K562 (cell line): ENCODE measurements around the gene BDH1. TPM values are rescaled to one million over a fixed set of nuclear protein-coding genes. Genes with fewer than 3 reads are reported as not detected.

Experiments used
- ATAC-seq: fragments of 200-7000 bp; cut with Tn5 transposase; 3 replicates; pipeline ENCODE4 v1.9.1; 2020; ENCODE audit warnings: moderate library complexity
- BruUV-seq: library from RNA; stranded (reverse); fragments of 400-500 nt; replicated peaks from 2 replicates; lab custom pipeline; 2021; lab: Mats Ljungman, UMichigan
- CTCF ChIA-PET: fragments of 300-600 bp; formaldehyde crosslinking; extraction: SDS; loops from one replicate; lab custom pipeline; 2021; ENCODE audit warnings: low intra/inter-chr PET ratio; lab: Yijun Ruan, JAX
- POLR2A ChIA-PET: fragments of 300-600, 350-650 bp; sonication (Branson Sonifier 250); formaldehyde crosslinking; extraction: SDS; loops from one replicate; lab custom pipeline; 2021; ENCODE audit warnings: antibody characterized with exemption, inconsistent platforms; lab: Yijun Ruan, JAX
- DNase-seq, 4 experiments: peaks; one replicate each; pipeline versions ENCODE4 v3.0.0 to v3.0.0-alpha.2; 2011 to 2018; ENCODE audit warnings: low spot score in 3 of 4, mixed read lengths in 3 of 4; ENCODE audit errors: extremely low read depth in 1 of 4
- FAIRE-seq: peaks from 2 replicates; lab custom pipeline; 2011; peaks lifted over from hg19 to GRCh38; lab: Jason Lieb, UNC
- H2AFZ ChIP-seq: 2 replicates; pipeline ENCODE4 v1.6.0; 2011; ENCODE audit warnings: low read depth, low read length, control low read depth, inconsistent platforms
- H3K27ac ChIP-seq: fragments of 200-600 bp; 3 replicates; pipeline ENCODE4 v1.8.0; 2011; ENCODE audit warnings: low read depth, mild to moderate bottlenecking, control low read depth, inconsistent platforms, low read length, moderate library complexity, mixed read lengths; ENCODE audit errors: extremely low read depth
- H3K27me3 ChIP-seq, 2 experiments: fragments of 300-600 bp in 1 of 2; 2 replicates in 1 of 2; 3 replicates in 1 of 2; pipeline versions ENCODE4 v1.6.0 to v1.8.0; 2011; ENCODE audit warnings: inconsistent platforms in 2 of 2, low read length in 2 of 2, mild to moderate bottlenecking in 1 of 2, mixed read lengths in 1 of 2, moderate library complexity in 1 of 2; ENCODE audit not compliant: control insufficient read depth in 2 of 2, insufficient read depth in 2 of 2
- H3K36me3 ChIP-seq: fragments of 300-600 bp; 3 replicates; pipeline ENCODE4 v1.8.0; 2011; ENCODE audit warnings: mild to moderate bottlenecking, low read length, inconsistent platforms; ENCODE audit not compliant: control insufficient read depth, insufficient read depth
- H3K4me1 ChIP-seq, 2 experiments: fragments of 200-600 bp in 1 of 2; replicated peaks in 1 of 2; 2 replicates in 1 of 2; 3 replicates in 1 of 2; pipeline versions ENCODE4 v1.5.1 to v1.8.0; 2011; ENCODE audit warnings: inconsistent platforms in 2 of 2, low read length in 2 of 2, mild to moderate bottlenecking in 1 of 2, mixed read lengths in 1 of 2, moderate library complexity in 1 of 2; ENCODE audit not compliant: control insufficient read depth in 2 of 2, insufficient read depth in 2 of 2
- H3K4me2 ChIP-seq: 2 replicates; pipeline ENCODE4 v1.6.1; 2011; ENCODE audit warnings: low read length, control low read depth, inconsistent platforms, mixed read lengths; ENCODE audit not compliant: insufficient read depth
- H3K4me3 ChIP-seq: fragments of 200-600 bp; sonication (generic), shearing (Covaris generic); 2 replicates; pipeline ENCODE4 v1.5.1; 2016; ENCODE audit warnings: control low read depth, inconsistent platforms
- H3K79me2 ChIP-seq: fragments of 200-600 bp; 3 replicates; pipeline ENCODE4 v1.8.0; 2011; ENCODE audit warnings: low read length, inconsistent platforms; ENCODE audit not compliant: control insufficient read depth, insufficient read depth
- H3K9ac ChIP-seq, 2 experiments: 2 replicates each; pipeline versions ENCODE4 v1.6.0 to v1.6.1; 2011; ENCODE audit warnings: low read depth in 2 of 2, low read length in 2 of 2, control low read depth in 1 of 2, inconsistent platforms in 1 of 2, mild to moderate bottlenecking in 1 of 2, mixed read lengths in 1 of 2; ENCODE audit not compliant: insufficient read depth in 1 of 2
- H3K9me1 ChIP-seq: one replicate; pipeline ENCODE4 v1.6.0; 2011; ENCODE audit warnings: inconsistent platforms, mild to moderate bottlenecking, low read length, moderate library complexity; ENCODE audit not compliant: control insufficient read depth, insufficient read depth
- H3K9me3 ChIP-seq: replicated peaks from 2 replicates; pipeline ENCODE4 v1.5.1; 2011; ENCODE audit warnings: low read depth, low read length, inconsistent platforms; ENCODE audit not compliant: control insufficient read depth, insufficient read depth
- H4K20me1 ChIP-seq: replicated peaks from 2 replicates; pipeline ENCODE4 v1.6.1; 2011; ENCODE audit warnings: low read length, inconsistent platforms, mixed read lengths; ENCODE audit not compliant: control insufficient read depth, insufficient read depth
- CBFA2T2 ChIP-seq: fragments of 450-650 bp; conservative IDR thresholded peaks from 2 replicates; pipeline ENCODE4 v1.6.1; 2017; ENCODE audit warnings: mild to moderate bottlenecking
- CBX1 ChIP-seq: sonication (generic); IDR thresholded peaks from 2 replicates; pipeline ENCODE4 v1.6.1; 2016; ENCODE audit warnings: antibody characterized with exemption, low read depth, mild to moderate bottlenecking
- CBX3 ChIP-seq, 2 experiments: IDR thresholded peaks; 1 replicate in 1 of 2; 2 replicates in 1 of 2; pipeline ENCODE4 v1.6.1; 2012; ENCODE audit warnings: inconsistent platforms in 2 of 2, low read length in 2 of 2, borderline replicate concordance in 1 of 2, control low read depth in 1 of 2
- FIP1L1 ChIP-seq: fragments of 200-400 bp; formaldehyde crosslinking; IDR thresholded peaks from 2 replicates; pipeline ENCODE4 v1.6.1; 2018; ENCODE audit warnings: mild to moderate bottlenecking, low read depth, low read length; ENCODE audit not compliant: poor library complexity, severe bottlenecking
- MYC ChIP-seq, 2 experiments: fragments of 250-450 bp in 1 of 2; sonication (Bioruptor Pico) in 1 of 2; IDR thresholded peaks; 2 replicates each; pipeline versions ENCODE4 v1.5.1 to v1.6.1; 2012 to 2021; ENCODE audit warnings: low read depth in 2 of 2, borderline replicate concordance in 1 of 2, improper control_type of control experiment in 1 of 2, low read length in 1 of 2, mild to moderate bottlenecking in 1 of 2, moderate library complexity in 1 of 2
- NCOA2 ChIP-seq, 2 experiments: fragments of 450-650 bp; IDR thresholded peaks; 2 replicates each; pipeline ENCODE4 v1.6.1; 2018; ENCODE audit warnings: mild to moderate bottlenecking in 2 of 2, moderate library complexity in 1 of 2; ENCODE audit not compliant: partially characterized antibody in 2 of 2
- NFYB ChIP-seq: IDR thresholded peaks from 2 replicates; pipeline ENCODE4 v1.6.1; 2011; ENCODE audit warnings: mild to moderate bottlenecking, moderate library complexity; ENCODE audit not compliant: insufficient read length; ENCODE audit errors: extremely low read depth
- RAD51 ChIP-seq: fragments of 450-650 bp; IDR thresholded peaks from 2 replicates; pipeline ENCODE4 v1.7.1; 2016; ENCODE audit warnings: low read depth, mild to moderate bottlenecking, borderline replicate concordance
- SIX5 ChIP-seq, 2 experiments: IDR thresholded peaks; 2 replicates each; pipeline ENCODE4 v1.6.1; 2011; ENCODE audit warnings: low read length in 2 of 2, borderline replicate concordance in 1 of 2, low read depth in 1 of 2, mild to moderate bottlenecking in 1 of 2, moderate library complexity in 1 of 2; ENCODE audit not compliant: insufficient read depth in 1 of 2
- TRIM28 ChIP-seq: fragments of 450-650 bp; IDR thresholded peaks from 2 replicates; pipeline ENCODE4 v1.6.1; 2017
- USF1 ChIP-seq: sonication (generic); formaldehyde crosslinking; IDR thresholded peaks from 2 replicates; pipeline ENCODE4 v1.9.0; 2022; ENCODE audit warnings: mild to moderate bottlenecking, missing genetic modification reagents
- YY1 ChIP-seq, 3 experiments: IDR thresholded peaks; 2 replicates each; pipeline ENCODE4 v1.6.1; 2011; ENCODE audit warnings: low read length in 2 of 3, mild to moderate bottlenecking in 2 of 3, moderate library complexity in 2 of 3, borderline replicate concordance in 1 of 3, control low read depth in 1 of 3, low read depth in 1 of 3; ENCODE audit not compliant: insufficient read depth in 3 of 3, insufficient replicate concordance in 2 of 3, control insufficient read depth in 1 of 3, insufficient read length in 1 of 3; ENCODE audit errors: extremely low read depth in 1 of 3
- ZNF76 ChIP-seq: fragments of 250-450 bp; sonication (Bioruptor Pico); IDR thresholded peaks from 2 replicates; pipeline ENCODE4 v1.4.0; 2020; ENCODE audit warnings: mild to moderate bottlenecking, moderate library complexity, borderline replicate concordance
- WGBS: fragments of 100-300 bp; shearing (Covaris generic); methylation state at CpG from one replicate; pipeline ENCODE4 v1.1.6; 2016; ENCODE audit warnings: low coverage, mixed read lengths; ENCODE audit not compliant: insufficient coverage; ENCODE audit errors: missing lambda C conversion rate; 5-methylcytosine and 5-hydroxymethylcytosine counted together
- in situ Hi-C: fragments of 300-500 bp; cut with MboI; formaldehyde crosslinking; loops from 4 replicates; pipeline ENCODE4 v1.15.0; 2018; ENCODE audit warnings: inconsistent platforms, mixed read lengths
- intact Hi-C: fragments of 100-400 bp; cut with micrococcal nuclease; formaldehyde crosslinking; loops from 2 replicates; pipeline ENCODE4 v1.14.2; 2022
- polyA plus RNA-seq, 8 experiments: library from polyadenylated mRNA; depleted of rRNA in 4 of 8; stranded (reverse) in 5 of 8; unstranded in 3 of 8; fragments of >200 nt; fragmentation: Nextera tagmentation in 2 of 8; fragmentation: Illumina TruSeq in 1 of 8; extraction: Ambion mirVana in 2 of 8; extraction: Trizol in 1 of 8; gene quantifications; 2 replicates each; pipeline versions ENCODE4 v1.2.1 to v1.2.3, GENCODE V29; 2011 to 2014; ENCODE audit warnings: inconsistent platforms in 1 of 8, missing spikeins in 1 of 8
- total RNA-seq, 7 experiments: library from RNA; depleted of rRNA in 6 of 7; stranded (reverse); fragments of >200 nt in 6 of 7; fragmentation: Illumina TruSeq in 2 of 7; extraction: Trizol in 2 of 7; gene quantifications; 2 replicates each; pipeline versions ENCODE4 v1.2.1 to v1.2.3, GENCODE V29; 2011 to 2021; ENCODE audit warnings: low replicate concordance in 1 of 7
- TF ChIP-seq, protein P1 (sequence below): sonication (generic); formaldehyde crosslinking; IDR thresholded peaks from 2 replicates; pipeline ENCODE4 v1.9.0; 2022; ENCODE audit warnings: mild to moderate bottlenecking, missing genetic modification reagents
- TF ChIP-seq, protein P2 (sequence below): fragments of 450-650 bp; formaldehyde crosslinking; IDR thresholded peaks from 2 replicates; pipeline ENCODE4 v1.4.0; 2020; ENCODE audit warnings: mild to moderate bottlenecking, moderate library complexity
- TF ChIP-seq, protein P3 (sequence below): fragments of 450-650 bp; formaldehyde crosslinking; IDR thresholded peaks from 2 replicates; pipeline ENCODE4 v1.4.0; 2020; ENCODE audit warnings: mild to moderate bottlenecking, mixed read lengths

The BDH1 gene
- total and polyA plus RNA-seq, 9 of the 15 experiments (the other 6 are each of a cell fraction or from before 2014, with no cell fraction given) = 0.07 to 0.89 (median 0.12) TPM; not detected in 3

DNA sequence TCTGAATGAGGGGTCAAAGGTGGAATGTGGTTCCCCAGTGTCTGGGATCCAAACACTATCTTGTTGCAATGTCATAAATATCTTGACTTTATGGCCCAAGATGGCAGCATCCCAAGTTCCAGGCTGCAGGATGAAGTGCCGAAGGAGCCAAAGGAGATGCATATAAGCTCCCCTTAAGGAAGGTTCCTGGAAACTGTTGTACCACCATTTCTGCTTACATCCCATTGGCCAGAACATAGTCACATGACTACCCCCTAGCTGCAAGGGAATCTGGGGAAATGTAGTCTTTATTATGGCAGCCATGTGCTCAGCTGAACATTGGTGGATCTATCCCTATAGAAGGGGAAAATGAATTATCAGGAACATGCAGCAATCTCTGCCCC lies 54.3 kb downstream of the BDH1 start:
- ChIA-PET POLR2A (no interaction called here), CTCF (no interaction called here)
- 91% methylated on average over 1 of the region's 1 CpG for WGBS
- H3K36me3 ChIP-seq = no peaks in the 10 kb centered on the region
- H3K4me3 ChIP-seq = no peak overlapping the region
- FAIRE-seq (peak; percentile 78), DNase-seq (peak in 3 of 4 experiments; percentile 44 to 58 (median 53)), ATAC-seq (peak; percentile 53)
- in situ Hi-C loops (loop anchor here (25.0 kb wide), 2 partner anchors 239 to 514 kb away; no protein-coding TSS in a partner anchor), intact Hi-C loops (loop anchor here (10.0 kb wide), 1 partner anchor 277 kb away; no protein-coding TSS in a partner anchor)
- no peak overlapping the region for H3K4me2 ChIP-seq
- peaks cover 6 to 17% of the 10 kb centered on the region in 2 experiments; a peak in 4 of 5 replicates for H3K4me1 ChIP-seq
- no peak overlapping the region for H3K27ac ChIP-seq
- no peaks in the 10 kb centered on the region for H4K20me1 ChIP-seq
- H3K27me3 ChIP-seq = peaks cover 0 to 14% of the 10 kb centered on the region in 2 experiments; a peak in 3 of 5 replicates
- no peaks in the 10 kb centered on the region for H3K9me1 ChIP-seq
- no peaks in the 10 kb centered on the region for H3K9me3 ChIP-seq
- 0 out of 2 replicates have a peak overlapping the region, but pooled peaks have one; percentile 26 for H2AFZ ChIP-seq
- no TSS peak for BruUV-seq
- H3K79me2 ChIP-seq = no peaks in the 10 kb centered on the region
- H3K9ac ChIP-seq = no peak overlapping the region
- TF ChIP-seq, protein P1, sequence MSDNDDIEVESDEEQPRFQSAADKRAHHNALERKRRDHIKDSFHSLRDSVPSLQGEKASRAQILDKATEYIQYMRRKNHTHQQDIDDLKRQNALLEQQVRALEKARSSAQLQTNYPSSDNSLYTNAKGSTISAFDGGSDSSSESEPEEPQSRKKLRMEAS (CRISPR knock-in tag) = peak; percentile 73
- TF ChIP-seq SIX5 (IDR thresholded peaks at IDR 0.05; ENCODE audit: borderline replicate concordance in 1 of 2, insufficient read depth in 1 of 2, low read depth in 1 of 2, low read length in 2 of 2) = peak; percentile 35 to 42; a peak in 3 of 4 replicates
- TF ChIP-seq NFYB = peak; percentile 39
- TF ChIP-seq RAD51 = peak; percentile 85
- TF ChIP-seq CBX1 = 0 out of 2 replicates have a peak, but pooled peaks have one; percentile 47
- no peak for TF ChIP-seq FIP1L1
- 0 out of 2 replicates have a peak, but pooled peaks have one; percentile 67 for TF ChIP-seq MYC (IDR thresholded peaks at IDR 0.05; ENCODE audit: low read depth, low read length)
- no peak for TF ChIP-seq MYC (CRISPR knock-in tag; IDR thresholded peaks at IDR 0.05; ENCODE audit: borderline replicate concordance, low read depth)
- TF ChIP-seq CBX3 (IDR thresholded peaks at IDR 0.05; ENCODE audit: borderline replicate concordance in 1 of 2, low read length in 2 of 2) = peak in 1 of 2 experiments; percentile 95; a peak in 2 of 3 replicates
- TF ChIP-seq NCOA2 (IDR thresholded peaks at IDR 0.05; ENCODE audit: partially characterized antibody in 2 of 2) = no peak
- peak in 1 of 3 experiments; percentile 63 for TF ChIP-seq YY1 (IDR thresholded peaks at IDR 0.05; ENCODE audit: borderline replicate concordance in 1 of 3, control insufficient read depth in 1 of 3, extremely low read depth in 1 of 3, insufficient read depth in 3 of 3, insufficient read length in 1 of 3, insufficient replicate concordance in 2 of 3, low read depth in 1 of 3, low read length in 2 of 3)
- 0 out of 2 replicates have a peak, but pooled peaks have one; percentile 54 for TF ChIP-seq TRIM28
- TF ChIP-seq, protein P2, sequence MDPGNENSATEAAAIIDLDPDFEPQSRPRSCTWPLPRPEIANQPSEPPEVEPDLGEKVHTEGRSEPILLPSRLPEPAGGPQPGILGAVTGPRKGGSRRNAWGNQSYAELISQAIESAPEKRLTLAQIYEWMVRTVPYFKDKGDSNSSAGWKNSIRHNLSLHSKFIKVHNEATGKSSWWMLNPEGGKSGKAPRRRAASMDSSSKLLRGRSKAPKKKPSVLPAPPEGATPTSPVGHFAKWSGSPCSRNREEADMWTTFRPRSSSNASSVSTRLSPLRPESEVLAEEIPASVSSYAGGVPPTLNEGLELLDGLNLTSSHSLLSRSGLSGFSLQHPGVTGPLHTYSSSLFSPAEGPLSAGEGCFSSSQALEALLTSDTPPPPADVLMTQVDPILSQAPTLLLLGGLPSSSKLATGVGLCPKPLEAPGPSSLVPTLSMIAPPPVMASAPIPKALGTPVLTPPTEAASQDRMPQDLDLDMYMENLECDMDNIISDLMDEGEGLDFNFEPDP (CRISPR knock-in tag) = no peak
- TF ChIP-seq USF1 (CRISPR knock-in tag) = peak; percentile 90
- TF ChIP-seq, protein P3, sequence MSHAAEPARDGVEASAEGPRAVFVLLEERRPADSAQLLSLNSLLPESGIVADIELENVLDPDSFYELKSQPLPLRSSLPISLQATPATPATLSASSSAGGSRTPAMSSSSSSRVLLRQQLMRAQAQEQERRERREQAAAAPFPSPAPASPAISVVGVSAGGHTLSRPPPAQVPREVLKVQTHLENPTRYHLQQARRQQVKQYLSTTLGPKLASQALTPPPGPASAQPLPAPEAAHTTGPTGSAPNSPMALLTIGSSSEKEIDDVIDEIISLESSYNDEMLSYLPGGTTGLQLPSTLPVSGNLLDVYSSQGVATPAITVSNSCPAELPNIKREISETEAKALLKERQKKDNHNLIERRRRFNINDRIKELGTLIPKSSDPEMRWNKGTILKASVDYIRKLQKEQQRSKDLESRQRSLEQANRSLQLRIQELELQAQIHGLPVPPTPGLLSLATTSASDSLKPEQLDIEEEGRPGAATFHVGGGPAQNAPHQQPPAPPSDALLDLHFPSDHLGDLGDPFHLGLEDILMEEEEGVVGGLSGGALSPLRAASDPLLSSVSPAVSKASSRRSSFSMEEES = peak; percentile 92
- peak; percentile 32; the same call in 1 of the 2 replicates for TF ChIP-seq CBFA2T2
- no peak for TF ChIP-seq ZNF76 (CRISPR knock-in tag)
